ENCODE data around the gene USP49. TPM values are rescaled to one million over a fixed set of nuclear protein-coding genes. Genes with fewer than 3 reads are reported as not detected.

The USP49 gene
- total and polyA plus RNA-seq, 2 of the 13 experiments (the other 11 are each of a cell fraction or from before 2014, with no cell fraction given) = 2.9 to 4.3 TPM

DNA sequence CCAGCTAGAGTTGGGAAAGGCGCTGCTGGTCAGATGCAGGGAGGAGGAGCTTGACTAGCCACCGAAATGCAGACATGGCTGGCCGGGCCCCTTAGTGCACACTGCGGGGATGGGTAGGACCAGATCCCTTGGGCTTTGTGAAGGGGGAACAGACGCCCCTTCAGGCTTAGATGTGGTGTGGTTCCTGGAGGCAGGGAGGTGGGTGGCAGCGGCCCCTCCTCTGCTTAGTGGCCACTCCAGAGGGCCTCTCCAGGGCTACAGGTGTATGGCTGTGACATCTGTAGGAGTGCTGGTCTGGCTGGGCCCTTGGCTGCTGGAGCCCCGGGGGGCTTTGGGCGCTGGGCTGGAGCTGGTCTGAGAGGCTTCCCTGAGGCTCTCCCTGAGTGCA, 40.5 kb upstream of the USP49 start (continued):
- TF ChIP-seq, protein P1, sequence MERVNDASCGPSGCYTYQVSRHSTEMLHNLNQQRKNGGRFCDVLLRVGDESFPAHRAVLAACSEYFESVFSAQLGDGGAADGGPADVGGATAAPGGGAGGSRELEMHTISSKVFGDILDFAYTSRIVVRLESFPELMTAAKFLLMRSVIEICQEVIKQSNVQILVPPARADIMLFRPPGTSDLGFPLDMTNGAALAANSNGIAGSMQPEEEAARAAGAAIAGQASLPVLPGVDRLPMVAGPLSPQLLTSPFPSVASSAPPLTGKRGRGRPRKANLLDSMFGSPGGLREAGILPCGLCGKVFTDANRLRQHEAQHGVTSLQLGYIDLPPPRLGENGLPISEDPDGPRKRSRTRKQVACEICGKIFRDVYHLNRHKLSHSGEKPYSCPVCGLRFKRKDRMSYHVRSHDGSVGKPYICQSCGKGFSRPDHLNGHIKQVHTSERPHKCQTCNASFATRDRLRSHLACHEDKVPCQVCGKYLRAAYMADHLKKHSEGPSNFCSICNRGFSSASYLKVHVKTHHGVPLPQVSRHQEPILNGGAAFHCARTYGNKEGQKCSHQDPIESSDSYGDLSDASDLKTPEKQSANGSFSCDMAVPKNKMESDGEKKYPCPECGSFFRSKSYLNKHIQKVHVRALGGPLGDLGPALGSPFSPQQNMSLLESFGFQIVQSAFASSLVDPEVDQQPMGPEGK (CRISPR knock-in tag; IDR thresholded peaks at IDR 0.05) = no peak
- no peak for TF ChIP-seq ZBTB20 (CRISPR knock-in tag; IDR thresholded peaks at IDR 0.05; ENCODE audit: borderline replicate concordance, low read depth)
- TF ChIP-seq MYC (CRISPR knock-in tag; IDR thresholded peaks at IDR 0.05; ENCODE audit: borderline replicate concordance) = no peak
- TF ChIP-seq FOXK2 (IDR thresholded peaks at IDR 0.05) = no peak
- peak; percentile 28 for TF ChIP-seq HNRNPLL (IDR thresholded peaks at IDR 0.05; ENCODE audit: low read depth, low read length, poor library complexity, severe bottlenecking)
- peak; percentile 69 for TF ChIP-seq AGO1 (IDR thresholded peaks at IDR 0.05; ENCODE audit: low read depth, low read length, poor library complexity, severe bottlenecking)
- no peak for TF ChIP-seq SIX1 (CRISPR knock-in tag; IDR thresholded peaks at IDR 0.05; ENCODE audit: borderline replicate concordance)
- TF ChIP-seq ZNF546 (CRISPR knock-in tag; conservative IDR thresholded peaks at IDR 0.05) = no peak
- TF ChIP-seq ZNF468 (CRISPR knock-in tag; IDR thresholded peaks at IDR 0.05) = no peak
- no peak for TF ChIP-seq ARHGAP35 (CRISPR knock-in tag; IDR thresholded peaks at IDR 0.05; ENCODE audit: borderline replicate concordance)
- TF ChIP-seq ZNF841 (CRISPR knock-in tag; IDR thresholded peaks at IDR 0.05; ENCODE audit: borderline replicate concordance) = no peak
- no peak for TF ChIP-seq ATM (IDR thresholded peaks at IDR 0.05; ENCODE audit: borderline replicate concordance)
- no peak for TF ChIP-seq ZFP37 (CRISPR knock-in tag; IDR thresholded peaks at IDR 0.05; ENCODE audit: borderline replicate concordance)
- TF ChIP-seq STAG1 (CRISPR knock-in tag; IDR thresholded peaks at IDR 0.05) = no peak
- TF ChIP-seq ZKSCAN1 (IDR thresholded peaks at IDR 0.05; ENCODE audit: low read length) = no peak
- TF ChIP-seq IRF2 (CRISPR knock-in tag; IDR thresholded peaks at IDR 0.05) = no peak
- TF ChIP-seq, protein P2, sequence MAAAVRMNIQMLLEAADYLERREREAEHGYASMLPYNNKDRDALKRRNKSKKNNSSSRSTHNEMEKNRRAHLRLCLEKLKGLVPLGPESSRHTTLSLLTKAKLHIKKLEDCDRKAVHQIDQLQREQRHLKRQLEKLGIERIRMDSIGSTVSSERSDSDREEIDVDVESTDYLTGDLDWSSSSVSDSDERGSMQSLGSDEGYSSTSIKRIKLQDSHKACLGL (CRISPR knock-in tag; IDR thresholded peaks at IDR 0.05) = no peak
- no peak for TF ChIP-seq GABPB1 (CRISPR knock-in tag; IDR thresholded peaks at IDR 0.05)
- TF ChIP-seq, protein P3, sequence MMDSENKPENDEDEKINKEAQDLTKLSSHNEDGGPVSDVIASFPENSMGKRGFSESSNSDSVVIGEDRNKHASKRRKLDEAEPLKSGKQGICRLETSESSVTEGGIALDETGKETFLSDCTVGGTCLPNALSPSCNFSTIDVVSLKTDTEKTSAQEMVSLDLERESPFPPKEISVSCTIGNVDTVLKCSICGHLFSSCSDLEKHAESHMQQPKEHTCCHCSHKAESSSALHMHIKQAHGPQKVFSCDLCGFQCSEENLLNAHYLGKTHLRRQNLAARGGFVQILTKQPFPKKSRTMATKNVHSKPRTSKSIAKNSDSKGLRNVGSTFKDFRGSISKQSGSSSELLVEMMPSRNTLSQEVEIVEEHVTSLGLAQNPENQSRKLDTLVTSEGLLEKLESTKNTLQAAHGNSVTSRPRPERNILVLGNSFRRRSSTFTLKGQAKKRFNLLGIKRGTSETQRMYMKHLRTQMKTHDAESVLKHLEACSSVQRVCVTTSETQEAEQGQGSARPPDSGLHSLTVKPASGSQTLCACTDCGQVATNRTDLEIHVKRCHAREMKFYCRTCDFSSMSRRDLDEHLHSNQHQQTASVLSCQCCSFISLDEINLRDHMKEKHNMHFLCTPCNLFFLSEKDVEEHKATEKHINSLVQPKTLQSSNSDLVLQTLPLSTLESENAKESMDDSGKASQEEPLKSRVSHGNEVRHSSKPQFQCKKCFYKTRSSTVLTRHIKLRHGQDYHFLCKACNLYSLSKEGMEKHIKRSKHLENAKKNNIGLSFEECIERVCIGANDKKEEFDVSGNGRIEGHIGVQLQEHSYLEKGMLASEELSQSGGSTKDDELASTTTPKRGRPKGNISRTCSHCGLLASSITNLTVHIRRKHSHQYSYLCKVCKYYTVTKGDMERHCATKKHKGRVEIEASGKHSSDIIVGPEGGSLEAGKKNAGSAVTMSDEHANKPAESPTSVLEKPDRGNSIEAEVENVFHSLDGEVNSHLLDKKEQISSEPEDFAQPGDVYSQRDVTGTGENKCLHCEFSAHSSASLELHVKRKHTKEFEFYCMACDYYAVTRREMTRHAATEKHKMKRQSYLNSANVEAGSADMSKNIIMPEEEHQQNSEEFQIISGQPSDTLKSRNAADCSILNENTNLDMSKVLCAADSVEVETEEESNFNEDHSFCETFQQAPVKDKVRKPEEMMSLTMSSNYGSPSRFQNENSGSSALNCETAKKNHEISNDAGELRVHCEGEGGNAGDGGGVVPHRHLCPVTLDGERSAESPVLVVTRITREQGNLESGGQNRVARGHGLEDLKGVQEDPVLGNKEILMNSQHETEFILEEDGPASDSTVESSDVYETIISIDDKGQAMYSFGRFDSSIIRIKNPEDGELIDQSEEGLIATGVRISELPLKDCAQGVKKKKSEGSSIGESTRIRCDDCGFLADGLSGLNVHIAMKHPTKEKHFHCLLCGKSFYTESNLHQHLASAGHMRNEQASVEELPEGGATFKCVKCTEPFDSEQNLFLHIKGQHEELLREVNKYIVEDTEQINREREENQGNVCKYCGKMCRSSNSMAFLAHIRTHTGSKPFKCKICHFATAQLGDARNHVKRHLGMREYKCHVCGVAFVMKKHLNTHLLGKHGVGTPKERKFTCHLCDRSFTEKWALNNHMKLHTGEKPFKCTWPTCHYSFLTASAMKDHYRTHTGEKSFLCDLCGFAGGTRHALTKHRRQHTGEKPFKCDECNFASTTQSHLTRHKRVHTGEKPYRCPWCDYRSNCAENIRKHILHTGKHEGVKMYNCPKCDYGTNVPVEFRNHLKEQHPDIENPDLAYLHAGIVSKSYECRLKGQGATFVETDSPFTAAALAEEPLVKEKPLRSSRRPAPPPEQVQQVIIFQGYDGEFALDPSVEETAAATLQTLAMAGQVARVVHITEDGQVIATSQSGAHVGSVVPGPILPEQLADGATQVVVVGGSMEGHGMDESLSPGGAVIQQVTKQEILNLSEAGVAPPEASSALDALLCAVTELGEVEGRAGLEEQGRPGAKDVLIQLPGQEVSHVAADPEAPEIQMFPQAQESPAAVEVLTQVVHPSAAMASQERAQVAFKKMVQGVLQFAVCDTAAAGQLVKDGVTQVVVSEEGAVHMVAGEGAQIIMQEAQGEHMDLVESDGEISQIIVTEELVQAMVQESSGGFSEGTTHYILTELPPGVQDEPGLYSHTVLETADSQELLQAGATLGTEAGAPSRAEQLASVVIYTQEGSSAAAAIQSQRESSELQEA (CRISPR knock-in tag; IDR thresholded peaks at IDR 0.05; ENCODE audit: not compliant biosample characterization) = no peak
- TF ChIP-seq, protein P4, sequence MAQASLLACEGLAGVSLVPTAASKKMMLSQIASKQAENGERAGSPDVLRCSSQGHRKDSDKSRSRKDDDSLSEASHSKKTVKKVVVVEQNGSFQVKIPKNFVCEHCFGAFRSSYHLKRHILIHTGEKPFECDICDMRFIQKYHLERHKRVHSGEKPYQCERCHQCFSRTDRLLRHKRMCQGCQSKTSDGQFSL (CRISPR knock-in tag; IDR thresholded peaks at IDR 0.05) = 0 out of 2 replicates have a peak, but pooled peaks have one; percentile 46
- no peak for TF ChIP-seq TCF7L2 (IDR thresholded peaks at IDR 0.05; ENCODE audit: low read depth, low read length)
